Stimulated activated CD8-positive, alpha-beta memory T cell treated with anti-CD3 and anti-CD28 coated beads, Interleukin-12 subunit alpha, Interleukin-12 subunit beta, amount 100 ng/mL, for 4 hours (primary cell): Measurements from ENCODE around the gene NXNL1.
A peak's percentile ranks its signal among the peaks of the same experiment; 100 is the strongest.

ENCODE experiments used
- DNase-seq: peaks from one replicate; pipeline ENCODE4 v3.0.0-alpha.2; 2020; ENCODE audit warnings: low read depth

NXNL1 gene

DNA sequence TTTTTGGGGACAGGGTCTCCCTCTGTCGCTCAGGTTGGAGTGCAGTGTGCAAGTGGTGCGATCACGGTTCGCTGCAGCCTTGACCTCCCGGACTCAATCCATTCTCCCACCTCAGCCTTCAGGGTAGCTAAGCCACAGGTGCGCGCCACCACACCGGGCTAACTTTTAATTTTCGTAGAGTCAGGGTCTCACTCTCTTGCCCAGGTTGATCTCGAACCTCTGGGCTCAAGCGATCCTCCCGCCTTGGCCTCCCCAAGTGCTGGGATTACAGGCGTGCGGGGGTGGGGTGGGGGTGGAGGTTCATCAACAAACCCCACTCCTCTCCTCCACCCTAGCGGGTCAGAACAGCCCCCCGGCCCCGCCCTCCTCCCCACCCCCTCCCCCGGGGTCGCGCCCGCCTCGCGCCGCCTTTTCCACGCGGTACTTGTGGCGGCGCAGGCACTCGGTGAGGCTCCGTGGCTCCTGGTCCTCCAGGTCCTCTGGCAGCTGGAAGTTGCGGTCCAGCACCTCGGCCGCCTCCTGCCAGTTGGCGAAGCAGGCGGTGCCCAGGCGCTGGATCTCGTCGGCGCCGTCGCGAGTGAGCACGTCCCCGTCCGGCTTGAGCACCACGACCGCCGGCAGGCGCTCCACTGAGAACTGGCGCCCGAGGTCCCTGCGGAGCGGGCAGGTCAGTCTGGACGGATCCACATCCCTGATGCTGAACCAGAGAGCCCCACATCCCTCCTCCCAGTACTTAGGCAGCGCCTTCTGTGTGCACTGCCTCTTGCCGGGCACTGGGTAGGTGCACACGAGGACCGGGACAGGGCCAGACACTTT lies 5.2 kb downstream of the NXNL1 start:
- DNase-seq = no peak

GRCh38 chr19:17454576-17455071 lies 6.1 kb downstream of the NXNL1 start:
- no peak for DNase-seq

DNA sequence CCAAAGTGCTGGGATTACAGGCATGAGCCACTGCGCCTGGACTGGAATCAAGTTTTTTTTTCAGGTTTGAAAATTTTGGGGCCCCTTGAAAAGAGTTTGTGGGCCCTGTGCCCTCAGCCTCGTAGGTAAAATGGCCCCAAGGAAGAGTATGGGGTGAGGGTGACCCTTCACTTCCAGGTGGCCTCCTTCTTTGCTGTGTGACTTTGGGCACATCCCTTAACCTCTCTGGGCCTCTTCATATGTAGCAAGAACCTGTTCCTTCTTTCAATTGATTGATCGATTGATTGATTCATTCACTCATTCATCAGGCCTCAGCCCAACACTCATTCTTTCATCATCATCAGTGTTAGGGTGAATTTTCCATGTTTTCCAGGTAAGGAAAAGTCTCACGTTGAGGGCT lies 8.9 kb downstream of the NXNL1 start:
- DNase-seq = no peak

- DNase-seq = no peak
These were observed 10.3 kb downstream of the NXNL1 start for GRCh38 chr19:17450264-17451075.

GRCh38 chr19:17448131-17448967 lies 12.4 kb downstream of the NXNL1 start, which contains the start of gene TMEM221:
Gene TMEM221, minus strand, starts transcription at chr19:17448668. Its CDS starts 206 bp downstream, at chr19:17448462.
- peak; percentile 21 for DNase-seq

DNA sequence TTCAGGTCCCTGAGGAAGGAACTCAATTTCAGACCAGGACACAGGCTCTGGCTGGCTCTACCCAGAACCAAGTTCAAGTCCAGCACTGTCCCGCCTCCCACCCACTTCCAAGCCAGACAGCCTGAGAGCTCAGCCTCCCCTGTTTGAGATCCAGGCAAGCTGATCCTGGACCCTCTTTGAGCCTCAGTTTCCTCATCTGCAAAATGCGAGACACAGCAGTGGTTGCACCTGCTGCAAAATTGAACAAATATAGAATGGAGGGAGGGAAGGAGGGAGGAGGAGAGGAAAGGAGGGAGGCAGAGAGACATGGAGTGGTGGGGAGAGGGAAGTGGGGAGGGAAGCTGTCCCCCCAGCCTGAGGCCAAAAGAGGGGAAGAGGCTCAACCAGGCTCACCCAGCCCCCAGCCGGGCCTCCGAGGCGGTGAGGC lies 13.0 kb downstream of the NXNL1 start:
- no peak for DNase-seq

DNA sequence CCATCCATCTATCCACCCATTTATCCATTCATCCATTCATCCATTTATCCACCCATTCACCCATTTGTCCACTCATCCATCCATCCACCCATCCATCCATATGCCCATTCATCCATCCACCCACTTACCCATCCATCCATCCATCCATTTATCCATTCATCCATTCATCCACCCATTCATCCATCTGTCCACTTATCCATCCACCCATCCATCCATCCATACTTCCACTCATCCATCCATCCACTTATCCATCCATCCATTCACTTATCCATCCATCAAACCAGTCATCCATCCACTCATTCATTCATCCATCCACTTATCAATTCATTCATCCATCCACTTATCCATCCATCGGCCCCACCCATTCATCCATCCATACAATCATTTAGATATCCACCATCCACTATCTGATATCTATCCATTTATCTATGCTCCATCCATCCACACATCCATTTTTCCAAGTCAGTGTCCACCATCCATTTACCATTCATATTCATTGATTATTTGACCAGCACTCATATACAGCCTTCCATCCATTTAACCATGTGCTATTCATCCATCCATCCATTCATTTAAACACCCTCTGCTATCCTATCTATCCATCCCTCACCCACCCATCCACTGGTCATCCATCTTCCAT lies 15.1 kb downstream of the NXNL1 start:
- no peak for DNase-seq

GRCh38 chr19:17441241-17442021 lies 19.3 kb downstream of the NXNL1 start:
- DNase-seq = no peak

GRCh38 chr19:17436874-17437267 lies 23.9 kb downstream of the NXNL1 start:
- no peak for DNase-seq

DNA sequence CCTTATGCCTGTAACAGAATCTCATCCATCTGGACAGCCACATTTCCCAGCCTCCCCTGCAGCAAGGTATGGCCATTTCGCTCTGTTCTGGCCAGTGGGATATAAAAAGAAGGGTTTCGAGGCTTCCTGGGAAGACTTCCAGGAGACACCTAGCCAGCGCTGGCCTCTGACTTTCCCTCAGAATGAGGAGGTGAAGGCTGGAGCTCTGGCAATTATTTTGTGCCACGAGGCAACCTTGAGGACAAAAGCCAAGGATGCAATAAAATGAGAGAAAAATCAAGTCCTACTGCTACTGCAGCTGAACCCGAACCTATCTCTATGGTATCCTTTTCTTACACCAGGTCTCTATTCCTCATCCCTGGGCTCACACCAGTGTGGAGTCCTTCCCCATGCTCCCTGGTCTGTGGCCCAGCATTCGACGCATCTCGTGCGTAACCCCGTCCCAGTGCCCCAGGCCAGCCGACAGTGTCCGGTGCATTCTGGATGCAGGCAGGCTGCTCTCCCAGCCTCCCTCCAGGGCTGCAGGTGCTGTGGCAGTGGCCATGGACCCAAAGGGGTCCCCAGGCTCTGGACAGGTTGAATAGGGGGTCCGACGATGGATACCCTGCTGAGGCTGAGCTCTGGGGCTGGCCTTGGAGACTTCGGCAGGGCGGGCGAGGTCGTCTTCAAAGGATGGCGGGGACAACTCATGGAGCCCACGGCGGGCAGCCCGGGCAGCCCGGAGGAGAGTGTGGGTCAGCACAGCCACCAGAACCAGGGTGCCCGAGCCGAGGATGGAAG lies 24.4 kb downstream of the NXNL1 start:
- no peak for DNase-seq

DNA sequence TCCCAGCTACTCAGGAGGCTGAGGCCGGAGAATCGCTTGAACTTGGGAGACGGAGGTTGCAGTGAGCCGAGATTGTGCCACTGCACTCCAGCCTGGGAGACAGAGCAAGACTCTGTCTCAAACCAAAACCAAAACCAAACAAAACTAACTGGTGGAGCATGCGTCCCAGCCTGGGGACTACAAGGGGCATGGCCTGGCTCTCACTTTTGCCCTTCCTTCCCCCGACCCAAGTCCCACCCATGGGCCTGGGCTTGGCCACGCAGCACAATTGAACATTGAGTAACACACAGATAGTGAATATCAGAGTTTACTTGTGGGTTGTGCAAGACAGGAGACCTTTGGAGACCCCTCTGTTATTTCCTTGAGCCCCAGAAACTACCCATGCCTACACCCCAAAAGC lies 25.5 kb downstream of the NXNL1 start:
- no peak for DNase-seq

GRCh38 chr19:17431417-17431816 lies 29.3 kb downstream of the NXNL1 start:
- no peak for DNase-seq

DNA sequence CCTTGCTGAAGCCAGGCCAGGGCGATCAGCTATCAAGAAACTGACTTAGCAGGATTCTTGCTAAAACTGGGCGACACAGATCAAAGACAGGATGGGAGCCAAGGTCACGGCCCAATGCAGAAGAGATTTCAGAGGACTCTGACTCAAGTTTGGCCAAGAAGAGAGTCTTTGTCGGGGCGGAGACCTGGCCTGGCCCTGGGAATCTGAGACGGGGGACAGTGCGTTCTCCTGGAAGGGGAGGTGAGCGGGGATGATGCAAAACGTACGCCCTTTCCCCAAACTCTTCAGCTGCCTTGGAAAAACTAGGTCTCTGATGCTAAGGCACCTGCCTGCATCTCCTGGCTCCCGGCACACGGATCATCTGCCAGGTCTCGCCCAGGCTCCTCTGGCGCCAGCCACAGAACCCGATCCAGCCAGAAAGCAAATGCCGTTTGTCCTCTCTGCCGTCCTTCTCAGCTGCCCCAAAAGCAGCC lies 31.0 kb downstream of the NXNL1 start:
- no peak for DNase-seq

DNA sequence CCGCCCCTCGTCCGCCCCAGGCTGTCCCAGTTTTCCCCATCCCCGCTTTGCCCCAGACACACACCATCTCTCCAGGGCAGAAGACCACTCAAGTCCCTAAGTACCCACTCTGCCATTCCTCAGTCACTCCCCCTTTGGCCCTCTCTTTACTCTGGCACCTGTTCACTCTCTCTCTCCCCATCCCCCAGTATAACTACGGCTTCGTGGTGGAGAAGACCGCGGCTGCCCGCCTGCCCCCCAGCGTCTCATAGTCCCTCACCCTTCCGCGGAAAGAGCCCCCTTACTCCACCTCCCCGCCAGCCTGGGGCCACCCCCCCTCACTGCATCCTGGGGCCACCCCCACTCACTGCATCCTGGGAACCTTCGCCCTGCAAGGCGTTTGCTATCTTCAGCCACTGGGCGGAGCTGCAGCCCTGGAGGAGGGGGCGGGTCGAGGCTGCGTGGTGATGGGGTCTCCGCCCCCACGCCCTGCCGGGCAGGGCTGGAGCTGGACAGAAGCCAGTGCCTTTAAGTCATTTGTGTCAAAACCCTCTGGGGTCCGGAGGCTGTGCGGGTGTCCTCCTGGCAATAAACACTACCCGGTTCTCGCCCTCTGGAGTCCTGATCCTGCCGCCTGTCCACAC lies 35.9 kb downstream of the NXNL1 start:
- DNase-seq = no peak

- DNase-seq = no peak
These were observed 37.1 kb downstream of the NXNL1 start for GRCh38 chr19:17423429-17424208.

GRCh38 chr19:17421942-17422341 lies 38.8 kb downstream of the NXNL1 start:
- no peak for DNase-seq

GRCh38 chr19:17420475-17420924 lies 40.2 kb downstream of the NXNL1 start:
- no peak for DNase-seq
